CD4-positive, alpha-beta T cell treated with Interleukin-17A for 4 hours (primary cell): ENCODE data around the gene ZNF416.

ENCODE experiments used
- DNase-seq: peaks from one replicate; pipeline ENCODE4 v3.0.0-alpha.2; 2020; ENCODE audit warnings: mixed read lengths

ZNF416 gene

DNA sequence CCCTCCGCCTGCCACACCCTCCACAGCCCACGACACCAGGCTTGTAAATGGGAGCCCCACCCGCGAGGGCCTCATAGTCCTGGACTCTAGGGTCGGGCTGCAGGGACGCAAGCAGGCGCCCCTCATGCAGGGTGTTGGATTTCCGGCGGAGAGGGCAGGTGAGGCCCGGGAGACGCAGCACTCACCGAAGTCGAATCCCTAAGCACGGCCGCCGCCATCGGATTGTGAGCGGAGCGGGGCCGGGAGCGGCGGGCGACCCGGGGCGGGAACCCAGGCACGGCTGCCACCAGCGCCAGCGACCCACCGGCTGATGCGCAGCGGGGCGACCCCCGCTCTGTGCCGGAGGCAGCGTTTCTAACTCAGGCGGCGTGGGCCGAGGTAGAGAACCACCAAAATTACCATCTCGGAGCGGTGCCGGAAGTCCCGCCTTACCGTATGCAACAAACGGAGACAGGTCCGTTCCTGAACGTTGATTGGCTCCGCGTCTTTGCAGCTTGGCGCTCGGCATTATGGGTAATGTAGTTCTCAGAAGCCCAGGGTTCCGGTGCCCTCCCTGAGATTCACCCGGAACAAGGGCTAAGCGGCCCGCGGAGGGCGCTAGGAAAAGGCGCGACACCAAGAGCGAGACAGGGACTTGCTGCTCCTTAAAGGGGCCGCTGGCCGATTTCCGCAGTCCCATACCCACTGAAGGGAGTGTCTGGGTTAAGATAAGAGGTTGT, at the start of gene ZNF416:
Gene ZNF416, minus strand, starts transcription at position 425 of the 719 bp plus-strand sequence. Its CDS starts 207 bp downstream, at position 218.
- DNase-seq, result peak; percentile 95

DNA sequence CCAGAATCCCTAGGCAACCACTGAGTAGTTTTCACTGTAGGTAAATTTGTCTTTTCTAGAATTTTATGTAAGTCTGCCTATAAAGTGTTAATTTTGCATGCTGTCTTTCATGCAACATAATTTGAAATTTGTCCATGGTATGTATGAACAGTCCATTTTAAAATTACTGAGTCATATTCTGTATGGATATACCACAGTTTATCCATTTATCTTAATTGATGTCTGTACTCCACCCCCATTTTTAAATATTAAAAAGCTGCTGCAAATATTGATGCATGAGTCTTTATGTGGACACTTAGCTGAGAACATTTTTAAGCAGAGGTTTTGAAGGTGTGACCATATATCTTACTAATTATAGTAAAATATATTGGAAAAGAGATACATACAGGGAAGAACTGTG, 44.4 kb upstream of the ZNF416 start:
- no peak for DNase-seq

- DNase-seq, result no peak
Observed at GRCh38 chr19:57620673-57621348, 42.1 kb upstream of the ZNF416 start.

DNA sequence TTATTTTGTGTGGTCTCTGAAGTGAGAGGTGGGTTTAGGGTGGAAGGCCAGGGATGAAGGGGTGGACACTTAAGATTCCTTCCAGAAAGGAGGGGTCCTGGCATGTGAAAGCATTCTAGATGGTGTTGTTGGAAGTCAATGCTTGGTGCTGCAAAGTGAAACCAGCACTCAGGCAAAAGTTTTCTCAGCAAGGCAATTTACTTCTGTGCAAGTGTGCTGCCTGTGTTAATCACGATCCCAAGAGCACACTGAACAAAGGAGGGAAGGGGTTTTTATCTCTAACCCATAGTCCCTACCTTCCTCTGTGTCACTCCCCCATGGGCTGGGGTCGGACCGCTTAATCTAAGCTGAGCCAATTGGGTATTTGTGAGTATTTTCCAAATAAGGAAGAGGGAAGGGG, 36.6 kb upstream of the ZNF416 start:
- no peak for DNase-seq

- peak; percentile 93 for DNase-seq
Observed at GRCh38 chr19:57613941-57614743, 35.4 kb upstream of the ZNF416 start, which contains the start of gene ZNF134. TSS of gene ZNF134 (plus strand) at chr19:57614242. CDS start at chr19:57619469, 5,227 bp downstream.

DNA sequence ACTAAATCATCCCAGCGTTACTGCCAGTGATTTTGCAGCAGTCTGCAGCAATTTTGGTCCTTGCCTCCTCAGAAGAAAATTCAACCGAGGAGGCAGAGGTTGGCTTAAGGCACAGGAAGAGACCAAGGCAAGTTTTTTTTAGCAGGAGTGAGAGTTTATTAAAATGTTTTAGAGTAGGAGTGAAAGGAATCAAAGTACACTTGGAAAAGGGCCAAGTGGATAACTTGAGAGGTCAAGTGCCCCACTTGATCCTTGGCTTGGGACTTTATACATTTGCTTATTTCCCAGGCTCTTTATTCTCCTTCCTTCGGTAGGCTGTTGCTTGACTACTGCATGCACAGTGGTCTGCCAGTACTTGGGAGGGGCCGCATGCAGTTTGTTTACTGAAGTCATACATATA, 32.4 kb upstream of the ZNF416 start:
- no peak for DNase-seq

- DNase-seq, result no peak
Observed at GRCh38 chr19:57606931-57607330, 28.2 kb upstream of the ZNF416 start.

DNA sequence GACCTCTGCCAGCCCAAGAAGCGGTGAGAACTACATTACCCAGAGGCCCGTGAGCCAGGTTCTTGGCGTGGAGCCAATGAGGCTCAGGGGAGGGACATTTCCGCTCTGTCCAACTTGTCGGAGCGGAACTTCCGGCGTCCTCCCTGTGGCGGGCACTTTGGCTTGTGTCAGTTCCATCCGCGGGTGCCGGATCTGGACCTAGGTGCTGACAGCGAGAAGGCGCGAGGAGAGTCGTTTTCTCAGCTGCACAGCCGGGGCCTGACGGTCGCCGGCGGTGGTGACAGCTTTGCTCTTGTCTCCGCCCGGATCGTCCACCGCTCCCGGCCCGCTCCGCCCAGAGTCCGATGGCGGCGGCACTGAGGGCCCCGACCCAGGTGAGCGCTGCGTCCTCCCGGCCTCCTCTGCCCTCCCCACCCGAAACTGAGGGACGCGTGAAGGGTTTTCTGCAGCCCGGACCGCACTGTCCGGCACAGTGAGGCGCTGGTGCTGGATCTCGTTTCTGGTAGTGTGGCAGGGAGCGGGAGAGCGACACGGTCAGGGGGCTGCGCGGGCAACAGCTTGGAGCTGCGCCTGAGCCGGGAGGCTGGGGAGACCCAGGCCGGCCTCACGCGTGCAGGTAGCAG, 21.2 kb upstream of the ZNF416 start, which contains the start of gene ZNF530:
Gene ZNF530, plus strand, starts transcription at position 125 of the 623 bp plus-strand sequence. CDS start 4,461 bp downstream, outside the sequence.
- peak; percentile 92 for DNase-seq

DNA sequence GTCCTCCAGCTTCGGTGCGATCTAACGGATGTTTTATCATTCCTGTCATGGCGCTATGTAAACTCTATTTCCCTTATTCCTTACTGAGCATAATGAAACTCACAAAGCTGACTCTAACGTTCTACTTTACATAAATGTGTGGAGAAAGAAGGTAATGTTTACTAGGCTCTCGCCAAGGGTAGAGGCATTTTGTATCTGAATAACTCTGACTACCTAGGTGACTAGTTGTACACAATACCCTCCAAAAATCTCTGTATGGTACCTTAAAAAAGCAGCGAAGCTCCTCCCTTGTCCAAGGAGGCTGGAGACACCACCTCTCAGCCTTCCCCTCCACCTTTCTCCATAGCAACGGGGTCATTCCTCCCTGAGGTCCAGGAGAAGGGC, 20.7 kb upstream of the ZNF416 start:
- no peak for DNase-seq

DNA sequence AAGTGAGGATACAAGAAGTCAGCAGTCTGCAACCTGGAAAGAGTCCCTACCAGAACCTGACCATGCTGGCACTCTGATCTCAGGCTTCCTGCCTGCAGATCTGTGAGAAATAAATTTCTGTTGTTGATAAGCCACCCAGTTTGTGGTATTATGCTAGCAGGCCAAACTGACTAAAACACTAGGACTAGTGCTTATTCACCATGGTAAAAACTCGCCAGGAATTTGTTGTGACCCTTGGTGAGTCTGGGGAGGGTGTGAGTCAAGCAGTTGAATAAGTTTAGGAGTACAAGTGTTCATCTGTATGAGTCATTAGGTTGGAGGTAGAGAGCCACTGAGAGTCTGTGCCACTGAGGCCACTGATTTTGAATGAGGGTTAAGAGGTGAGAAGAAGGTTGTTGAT, 8.8 kb upstream of the ZNF416 start:
- no peak for DNase-seq

GRCh38 chr19:57583521-57584416, 5.1 kb upstream of the ZNF416 start, which contains the start of gene ZIK1:
TSS of gene ZIK1 (plus strand) at chr19:57584145. CDS start at chr19:57584357, 212 bp downstream.
- DNase-seq, result peak; percentile 89

DNA sequence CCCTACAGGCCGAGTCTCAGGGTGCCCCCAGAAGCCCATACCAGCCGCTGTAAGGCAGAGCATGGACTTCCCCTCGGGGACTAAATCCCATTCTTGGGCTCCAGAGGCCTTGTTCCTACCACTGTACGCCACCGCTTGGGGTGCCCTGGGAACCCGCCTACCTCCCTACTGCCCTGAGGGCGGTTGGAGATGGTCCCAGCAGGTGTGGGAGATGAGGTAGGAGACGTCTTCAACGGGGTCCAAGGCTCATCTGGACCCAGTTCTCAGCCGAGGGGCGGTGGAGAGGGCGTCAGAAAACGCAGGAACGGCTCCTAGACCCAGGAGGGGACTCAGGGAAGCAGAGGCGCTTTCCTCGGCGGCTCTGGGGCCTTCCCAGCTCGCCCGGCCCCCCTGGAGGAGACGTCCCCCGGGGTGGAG, 4.4 kb upstream of the ZNF416 start:
- DNase-seq, result no peak

- DNase-seq, result no peak
Observed at GRCh38 chr19:57576661-57577060, 2.0 kb downstream of the ZNF416 start.

DNA sequence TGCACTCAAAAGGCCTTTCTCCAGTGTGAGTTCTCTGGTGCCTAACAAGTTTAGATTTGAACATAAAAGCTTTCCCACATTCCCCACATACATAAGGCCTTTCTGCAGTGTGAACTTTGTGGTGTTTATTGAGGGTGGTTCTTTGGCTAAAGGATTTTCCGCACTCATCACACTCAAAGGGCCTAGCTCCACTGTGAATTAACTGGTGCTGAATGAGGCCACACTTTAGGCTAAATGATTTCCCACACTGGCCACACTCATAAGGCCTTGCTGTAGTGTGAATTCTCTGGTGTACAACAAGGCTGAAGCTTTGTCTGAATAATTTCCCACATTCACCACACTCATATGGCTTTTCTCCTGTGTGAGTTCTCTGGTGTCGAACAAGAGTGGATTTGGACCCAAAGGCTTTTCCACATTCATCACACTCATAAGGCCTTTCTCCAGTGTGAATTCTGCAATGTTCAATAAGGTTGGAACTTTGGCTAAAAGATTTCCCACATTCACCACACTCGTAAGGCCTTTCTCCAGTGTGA, 6.2 kb downstream of the ZNF416 start:
- no peak for DNase-seq

DNA sequence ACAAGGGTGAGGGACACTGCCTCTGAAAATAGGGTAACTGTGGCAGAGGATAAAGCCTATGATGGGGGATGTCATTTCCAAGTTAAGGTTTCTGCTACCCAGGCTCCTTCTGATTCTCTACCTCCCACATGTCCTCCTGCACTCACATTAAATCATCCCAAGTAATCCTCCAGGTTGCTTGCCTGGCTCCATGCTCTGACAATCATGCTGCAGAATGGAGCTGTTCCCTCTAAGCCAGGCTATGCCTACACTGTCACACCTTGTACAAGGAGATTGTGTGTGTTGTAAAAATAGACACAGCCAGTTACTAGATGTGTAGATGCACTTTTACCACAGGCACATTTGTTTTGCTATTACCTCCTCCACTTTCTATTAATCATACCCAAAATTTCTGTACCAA, 8.0 kb downstream of the ZNF416 start:
- no peak for DNase-seq

DNA sequence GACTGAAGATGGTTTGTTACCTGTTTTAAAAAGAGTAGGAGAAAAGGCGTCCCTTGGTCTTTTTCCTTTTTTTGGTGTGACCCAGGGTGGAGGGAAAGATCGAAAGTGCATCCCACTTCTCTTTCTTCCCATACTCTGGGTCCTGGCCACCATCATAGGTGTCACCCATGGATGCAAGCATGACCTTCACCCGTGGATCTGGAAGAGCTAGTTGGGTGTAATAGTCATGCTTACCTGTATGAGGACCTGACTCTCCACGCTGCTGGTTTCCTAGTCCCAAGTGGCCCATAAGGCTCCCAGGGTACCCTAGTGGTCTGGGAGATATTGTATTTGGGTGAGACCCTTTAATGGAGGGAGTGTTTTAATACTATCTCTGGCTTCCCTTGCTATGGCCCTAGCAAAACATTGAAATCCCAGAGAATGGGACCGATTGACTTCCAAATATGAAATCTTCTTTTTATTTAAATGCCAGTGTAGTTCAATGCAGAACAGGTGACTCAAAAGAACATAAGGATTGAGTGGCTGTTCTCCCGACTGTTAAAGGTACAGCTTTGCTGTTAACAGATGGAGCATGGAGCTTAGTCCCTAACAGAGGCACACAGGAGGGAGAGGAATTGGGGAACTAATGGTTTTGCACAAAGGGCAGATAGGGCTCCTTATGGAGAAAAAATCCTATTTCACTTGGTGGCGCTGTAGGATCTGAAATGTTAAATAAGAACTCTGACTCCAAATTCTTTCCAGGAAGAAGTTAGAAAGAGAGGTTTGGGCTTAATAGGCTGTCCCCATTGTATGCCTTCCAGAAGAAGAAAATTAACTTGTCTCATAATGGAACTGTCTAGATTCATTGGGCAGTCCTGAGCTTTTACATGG, 12.1 kb downstream of the ZNF416 start:
- no peak for DNase-seq

DNA sequence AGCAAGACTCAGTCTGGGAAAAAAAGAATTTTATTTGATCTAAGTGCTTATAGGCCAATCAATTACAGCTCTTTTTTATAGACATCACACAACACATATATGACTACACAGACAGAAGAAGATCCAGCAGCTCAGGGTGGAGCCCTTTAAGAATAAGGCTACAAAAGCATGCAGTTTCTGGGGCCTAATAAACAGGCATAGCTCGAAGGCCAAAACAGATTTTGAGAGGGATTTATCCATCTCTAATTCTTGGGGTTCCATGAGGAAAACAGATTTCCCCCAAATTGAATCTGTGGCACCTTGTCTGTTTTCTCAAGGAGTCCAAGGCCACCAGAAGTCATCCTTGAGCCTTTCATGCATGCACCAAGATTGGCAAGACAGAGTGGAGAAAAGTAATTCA, 15.2 kb downstream of the ZNF416 start:
- DNase-seq, result no peak

GRCh38 chr19:57560049-57560491, 18.6 kb downstream of the ZNF416 start:
- no peak for DNase-seq

DNA sequence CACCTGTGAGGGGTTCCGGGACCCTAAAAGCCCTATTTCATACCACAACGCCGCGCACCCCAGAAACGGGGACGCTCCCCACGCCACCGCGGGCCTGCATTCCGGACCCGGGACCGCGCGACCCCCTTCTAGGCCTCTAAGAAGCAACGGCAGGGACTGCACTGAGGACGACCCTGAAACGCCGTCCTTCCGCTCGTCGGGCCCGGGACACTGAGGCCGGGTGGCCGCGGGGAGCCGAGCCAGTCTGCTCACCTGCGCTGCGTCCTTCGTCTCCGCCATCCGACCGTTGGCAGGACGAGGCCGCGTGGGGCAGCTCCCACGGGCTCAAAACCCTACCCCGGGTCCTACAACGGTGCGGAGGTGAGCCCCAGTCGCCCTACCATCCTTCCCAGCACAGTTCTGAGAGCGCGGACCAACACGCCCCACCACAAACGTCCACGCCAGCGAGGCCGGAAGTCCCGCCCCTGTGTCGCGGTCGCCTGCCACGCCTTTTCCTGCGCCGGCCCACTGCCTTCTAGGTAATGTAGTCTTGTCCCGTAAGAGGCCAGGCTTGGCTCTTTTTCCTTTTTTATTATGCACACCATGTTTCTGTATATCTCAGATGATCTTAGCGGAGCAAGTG, 19.2 kb downstream of the ZNF416 start, which contains the start of gene ZNF550:
Gene ZNF550, minus strand, starts transcription at position 460 of the 622 bp plus-strand sequence. Its CDS starts 181 bp downstream, at position 279.
- DNase-seq, result peak; percentile 93

- DNase-seq, result peak; percentile 21
Observed at GRCh38 chr19:57559008-57559403, 19.7 kb downstream of the ZNF416 start.
